ENCODE results near the gene UBASH3A. TPM values are rescaled to one million over a fixed set of nuclear protein-coding genes. Genes with fewer than 3 reads are reported as not detected.

The UBASH3A gene
- total and polyA plus RNA-seq, 4 donors, result 0.58 to 0.88 (median 0.67) TPM

DNA sequence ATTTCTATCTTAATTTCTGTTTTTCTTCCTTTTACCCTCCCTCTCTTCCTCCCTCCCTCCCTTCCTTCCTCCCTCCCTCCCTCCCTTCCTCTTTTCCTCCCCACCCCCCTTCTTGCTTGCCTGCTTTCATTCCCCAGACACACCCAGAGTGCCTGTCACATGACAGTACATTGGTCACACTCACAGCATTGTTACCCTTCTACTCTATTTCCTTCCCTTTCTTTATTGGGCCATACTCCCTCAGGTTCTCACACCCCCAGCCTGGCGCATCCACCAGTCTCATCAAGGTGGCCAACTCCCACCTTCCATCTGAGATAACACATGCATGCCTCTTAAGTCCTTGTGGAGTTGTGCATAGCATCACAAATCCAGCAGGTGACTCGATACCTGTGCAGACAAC, 18.7 kb upstream of the UBASH3A start:
- Histone ChIP-seq H3K36me3 (ENCODE audit: control insufficient read depth in 4 of 4, insufficient read depth in 4 of 4, low read length in 4 of 4) (no peaks in the 10 kb centered on the region), H3K4me1 (ENCODE audit: control insufficient read depth in 5 of 5, insufficient read depth in 5 of 5, low read length in 5 of 5) (peaks cover 0 to 30% (median 3%) of the 10 kb centered on the region in 5 donors), H3K27me3 (ENCODE audit: control insufficient read depth in 3 of 3, insufficient read depth in 3 of 3, low read length in 2 of 3) (no peaks in the 10 kb centered on the region), H3K9me3 (ENCODE audit: control insufficient read depth in 4 of 4, insufficient read depth in 3 of 4, low read length in 3 of 4) (peaks cover 0 to 7% (median 1%) of the 10 kb centered on the region in 4 donors), H3K27ac (ENCODE audit: low read depth in 1 of 2, low read length in 1 of 2) (no peak overlapping the region), H3K4me3 (no peak overlapping the region), H3K9ac (ENCODE audit: insufficient read depth in 1 of 2, low read length in 2 of 2) (no peak overlapping the region)
- DNase-seq (no peak), ATAC-seq (ENCODE audit: insufficient read depth, low FRiP score) (no peak)
- 58 to 80% methylated on average over 2 of the region's 2 CpGs for WGBS, 2 donors
- TF ChIP-seq, protein P1, sequence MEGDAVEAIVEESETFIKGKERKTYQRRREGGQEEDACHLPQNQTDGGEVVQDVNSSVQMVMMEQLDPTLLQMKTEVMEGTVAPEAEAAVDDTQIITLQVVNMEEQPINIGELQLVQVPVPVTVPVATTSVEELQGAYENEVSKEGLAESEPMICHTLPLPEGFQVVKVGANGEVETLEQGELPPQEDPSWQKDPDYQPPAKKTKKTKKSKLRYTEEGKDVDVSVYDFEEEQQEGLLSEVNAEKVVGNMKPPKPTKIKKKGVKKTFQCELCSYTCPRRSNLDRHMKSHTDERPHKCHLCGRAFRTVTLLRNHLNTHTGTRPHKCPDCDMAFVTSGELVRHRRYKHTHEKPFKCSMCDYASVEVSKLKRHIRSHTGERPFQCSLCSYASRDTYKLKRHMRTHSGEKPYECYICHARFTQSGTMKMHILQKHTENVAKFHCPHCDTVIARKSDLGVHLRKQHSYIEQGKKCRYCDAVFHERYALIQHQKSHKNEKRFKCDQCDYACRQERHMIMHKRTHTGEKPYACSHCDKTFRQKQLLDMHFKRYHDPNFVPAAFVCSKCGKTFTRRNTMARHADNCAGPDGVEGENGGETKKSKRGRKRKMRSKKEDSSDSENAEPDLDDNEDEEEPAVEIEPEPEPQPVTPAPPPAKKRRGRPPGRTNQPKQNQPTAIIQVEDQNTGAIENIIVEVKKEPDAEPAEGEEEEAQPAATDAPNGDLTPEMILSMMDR (IDR thresholded peaks at IDR 0.05; ENCODE audit: control extremely low read depth, extremely low read depth), result no peak

- Histone ChIP-seq H3K9me3 (ENCODE audit: control insufficient read depth in 4 of 4, insufficient read depth in 3 of 4, low read length in 3 of 4) (peaks cover 0 to 7% (median 1%) of the 10 kb centered on the region in 4 donors), H3K4me1 (ENCODE audit: control insufficient read depth in 5 of 5, insufficient read depth in 5 of 5, low read length in 5 of 5) (peaks cover 0 to 30% (median 3%) of the 10 kb centered on the region in 5 donors), H3K27ac (ENCODE audit: low read depth in 1 of 2, low read length in 1 of 2) (no peak overlapping the region), H3K9ac (ENCODE audit: insufficient read depth in 1 of 2, low read length in 2 of 2) (no peak overlapping the region), H3K4me3 (no peak overlapping the region), H3K27me3 (ENCODE audit: control insufficient read depth in 3 of 3, insufficient read depth in 3 of 3, low read length in 2 of 3) (no peaks in the 10 kb centered on the region), H3K36me3 (ENCODE audit: control insufficient read depth in 4 of 4, insufficient read depth in 4 of 4, low read length in 4 of 4) (no peaks in the 10 kb centered on the region)
- 98% methylated on average over 5 of the region's 5 CpGs for WGBS, 2 donors
- DNase-seq (no peak), ATAC-seq (ENCODE audit: insufficient read depth, low FRiP score) (no peak)
- TF ChIP-seq, protein P1 (IDR thresholded peaks at IDR 0.05; ENCODE audit: control extremely low read depth, extremely low read depth), result no peak
These were observed 18.1 kb upstream of the UBASH3A start for GRCh38 chr21:42385619-42386018.

GRCh38 chr21:42386034-42386591, 17.6 kb upstream of the UBASH3A start:
- H3K4me1 ChIP-seq (ENCODE audit: control insufficient read depth in 5 of 5, insufficient read depth in 5 of 5, low read length in 5 of 5), result peaks cover 0 to 30% (median 3%) of the 10 kb centered on the region in 5 donors
- no peaks in the 10 kb centered on the region for H3K36me3 ChIP-seq (ENCODE audit: control insufficient read depth in 4 of 4, insufficient read depth in 4 of 4, low read length in 4 of 4)
- H3K27me3 ChIP-seq (ENCODE audit: control insufficient read depth in 3 of 3, insufficient read depth in 3 of 3, low read length in 2 of 3), result peaks cover 0 to under 1% (median 0%) of the 10 kb centered on the region in 3 donors
- TF ChIP-seq, protein P1 (IDR thresholded peaks at IDR 0.05; ENCODE audit: control extremely low read depth, extremely low read depth), result no peak
- H3K27ac ChIP-seq (ENCODE audit: low read depth in 1 of 2, low read length in 1 of 2), result no peak overlapping the region
- WGBS, 2 donors, result 81 to 91% methylated on average over 11 of the region's 11 CpGs
- H3K9me3 ChIP-seq (ENCODE audit: control insufficient read depth in 4 of 4, insufficient read depth in 3 of 4, low read length in 3 of 4), result peaks cover 0 to 7% (median 1%) of the 10 kb centered on the region in 4 donors
- no peak overlapping the region for H3K9ac ChIP-seq (ENCODE audit: insufficient read depth in 1 of 2, low read length in 2 of 2)
- H3K4me3 ChIP-seq, result no peak overlapping the region
- DNase-seq (no peak), ATAC-seq (ENCODE audit: insufficient read depth, low FRiP score) (no peak)

GRCh38 chr21:42387164-42387563, 16.5 kb upstream of the UBASH3A start:
- H3K27ac ChIP-seq (ENCODE audit: low read depth in 1 of 2, low read length in 1 of 2), result no peak overlapping the region
- peaks cover 0 to 2% (median 0%) of the 10 kb centered on the region in 3 donors for H3K27me3 ChIP-seq (ENCODE audit: control insufficient read depth in 3 of 3, insufficient read depth in 3 of 3, low read length in 2 of 3)
- peaks cover 0 to 30% (median 3%) of the 10 kb centered on the region in 5 donors for H3K4me1 ChIP-seq (ENCODE audit: control insufficient read depth in 5 of 5, insufficient read depth in 5 of 5, low read length in 5 of 5)
- H3K9ac ChIP-seq (ENCODE audit: insufficient read depth in 1 of 2, low read length in 2 of 2), result no peak overlapping the region
- 51 to 59% methylated on average over 3 of the region's 3 CpGs for WGBS, 2 donors
- TF ChIP-seq, protein P1 (IDR thresholded peaks at IDR 0.05; ENCODE audit: control extremely low read depth, extremely low read depth), result no peak
- no peaks in the 10 kb centered on the region for H3K36me3 ChIP-seq (ENCODE audit: control insufficient read depth in 4 of 4, insufficient read depth in 4 of 4, low read length in 4 of 4)
- H3K4me3 ChIP-seq, result no peak overlapping the region
- DNase-seq (no peak), ATAC-seq (ENCODE audit: insufficient read depth, low FRiP score) (no peak)
- peaks cover 0 to 3% (median under 1%) of the 10 kb centered on the region in 4 donors for H3K9me3 ChIP-seq (ENCODE audit: control insufficient read depth in 4 of 4, insufficient read depth in 3 of 4, low read length in 3 of 4)
